ENCODE measurements around the gene EZR.
"Not testable (repeated sequence)": the region's sequence is repeated elsewhere in the genome, so short reads cannot be mapped to it uniquely, and the experiment has no call there.

Gene EZR

GRCh38 chr6:158841358-158841757 lies 22.2 kb upstream of the EZR start:
- TF ChIP-seq EZH2 (IDR thresholded peaks at IDR 0.05; ENCODE audit: borderline replicate concordance, low read length) (no peak), CTCF (IDR thresholded peaks at IDR 0.05; ENCODE audit: low read length) (no peak)
- no peaks in the 10 kb centered on the region for H3K27me3 ChIP-seq (ENCODE audit: insufficient read depth, low read length)
- no peak overlapping the region for H3K27ac ChIP-seq (ENCODE audit: low read depth, low read length, poor library complexity, severe bottlenecking)
- H3K9me3 ChIP-seq (ENCODE audit: low read length), result no peaks in the 10 kb centered on the region
- peaks cover 5% of the 10 kb centered on the region for H3K4me1 ChIP-seq (ENCODE audit: insufficient read depth, low read length, severe bottlenecking)
- no peaks in the 10 kb centered on the region for H3K79me2 ChIP-seq (ENCODE audit: insufficient read depth, low read length)
- no peak overlapping the region for H3K4me3 ChIP-seq (ENCODE audit: low read depth, low read length, poor library complexity, severe bottlenecking)
- H4K20me1 ChIP-seq (ENCODE audit: insufficient read depth, low read length), result no peaks in the 10 kb centered on the region
- no peaks in the 10 kb centered on the region for H3K36me3 ChIP-seq (ENCODE audit: insufficient read depth, low read length)
- no peak overlapping the region for H3K9ac ChIP-seq (ENCODE audit: low read length)
- H2AFZ ChIP-seq (ENCODE audit: low read length), result no peak overlapping the region
- H3K9me2 ChIP-seq (ENCODE audit: low read depth, low read length), result no peaks in the 10 kb centered on the region
- H3K4me2 ChIP-seq (ENCODE audit: low read length), result no peak overlapping the region
- H3F3A ChIP-seq (ENCODE audit: insufficient read depth, low read length), result no peaks in the 10 kb centered on the region

- no peaks in the 10 kb centered on the region for H4K20me1 ChIP-seq (ENCODE audit: insufficient read depth, low read length)
- H3K27ac ChIP-seq (ENCODE audit: low read depth, low read length, poor library complexity, severe bottlenecking), result no peak overlapping the region
- H3K36me3 ChIP-seq (ENCODE audit: insufficient read depth, low read length), result no peaks in the 10 kb centered on the region
- TF ChIP-seq CTCF (IDR thresholded peaks at IDR 0.05; ENCODE audit: low read length) (no peak), EZH2 (IDR thresholded peaks at IDR 0.05; ENCODE audit: borderline replicate concordance, low read length) (no peak)
- no peaks in the 10 kb centered on the region for H3K27me3 ChIP-seq (ENCODE audit: insufficient read depth, low read length)
- no peaks in the 10 kb centered on the region for H3K9me2 ChIP-seq (ENCODE audit: low read depth, low read length)
- no peaks in the 10 kb centered on the region for H3K79me2 ChIP-seq (ENCODE audit: insufficient read depth, low read length)
- peaks cover 13% of the 10 kb centered on the region for H3K4me1 ChIP-seq (ENCODE audit: insufficient read depth, low read length, severe bottlenecking)
- no peak overlapping the region for H3K4me3 ChIP-seq (ENCODE audit: low read depth, low read length, poor library complexity, severe bottlenecking)
- H3K4me2 ChIP-seq (ENCODE audit: low read length), result no peak overlapping the region
- H3F3A ChIP-seq (ENCODE audit: insufficient read depth, low read length), result no peaks in the 10 kb centered on the region
- no peak overlapping the region for H3K9ac ChIP-seq (ENCODE audit: low read length)
- no peaks in the 10 kb centered on the region for H3K9me3 ChIP-seq (ENCODE audit: low read length)
- no peak overlapping the region for H2AFZ ChIP-seq (ENCODE audit: low read length)
Observed at GRCh38 chr6:158840465-158840864, 21.3 kb upstream of the EZR start.

GRCh38 chr6:158839796-158840195 lies 20.6 kb upstream of the EZR start:
- Histone ChIP-seq H3K27ac (ENCODE audit: low read depth, low read length, poor library complexity, severe bottlenecking) (no peak overlapping the region), H3K27me3 (ENCODE audit: insufficient read depth, low read length) (no peaks in the 10 kb centered on the region), H4K20me1 (ENCODE audit: insufficient read depth, low read length) (no peaks in the 10 kb centered on the region), H3K4me3 (ENCODE audit: low read depth, low read length, poor library complexity, severe bottlenecking) (no peak overlapping the region), H3F3A (ENCODE audit: insufficient read depth, low read length) (no peaks in the 10 kb centered on the region), H3K4me1 (ENCODE audit: insufficient read depth, low read length, severe bottlenecking) (peaks cover 15% of the 10 kb centered on the region), H3K9me2 (ENCODE audit: low read depth, low read length) (no peaks in the 10 kb centered on the region), H3K9ac (ENCODE audit: low read length) (no peak overlapping the region), H3K79me2 (ENCODE audit: insufficient read depth, low read length) (no peaks in the 10 kb centered on the region), H2AFZ (ENCODE audit: low read length) (no peak overlapping the region), H3K4me2 (ENCODE audit: low read length) (no peak overlapping the region), H3K9me3 (ENCODE audit: low read length) (no peaks in the 10 kb centered on the region), H3K36me3 (ENCODE audit: insufficient read depth, low read length) (no peaks in the 10 kb centered on the region)
- TF ChIP-seq EZH2 (IDR thresholded peaks at IDR 0.05; ENCODE audit: borderline replicate concordance, low read length), result no peak
- no peak for TF ChIP-seq CTCF (IDR thresholded peaks at IDR 0.05; ENCODE audit: low read length)

- not testable (repeated sequence) for H3K4me2 ChIP-seq (ENCODE audit: low read length)
Observed at GRCh38 chr6:158838790-158839189, 19.6 kb upstream of the EZR start.

More at GRCh38 chr6:158838790-158839189, 19.6 kb upstream of the EZR start:
- not testable (repeated sequence) for H3K27me3 ChIP-seq (ENCODE audit: insufficient read depth, low read length); H3F3A ChIP-seq (ENCODE audit: insufficient read depth, low read length); H3K27ac ChIP-seq (ENCODE audit: low read depth, low read length, poor library complexity, severe bottlenecking); H3K9me2 ChIP-seq (ENCODE audit: low read depth, low read length); H2AFZ ChIP-seq (ENCODE audit: low read length); H3K9me3 ChIP-seq (ENCODE audit: low read length); H3K36me3 ChIP-seq (ENCODE audit: insufficient read depth, low read length); H3K4me3 ChIP-seq (ENCODE audit: low read depth, low read length, poor library complexity, severe bottlenecking); H3K9ac ChIP-seq (ENCODE audit: low read length); H4K20me1 ChIP-seq (ENCODE audit: insufficient read depth, low read length); H3K79me2 ChIP-seq (ENCODE audit: insufficient read depth, low read length)
- peaks cover 13% of the 10 kb centered on the region for H3K4me1 ChIP-seq (ENCODE audit: insufficient read depth, low read length, severe bottlenecking)
